ENCODE measurements around the gene CAMTA1.

The CAMTA1 gene

GRCh38 chr1:7726623-7727022, 941.4 kb downstream of the CAMTA1 start:
- no peaks in the 10 kb centered on the region for H3K9me3 ChIP-seq (ENCODE audit: control insufficient read depth in 1 of 2, low read length in 2 of 2)
- no peaks in the 10 kb centered on the region for H3K4me1 ChIP-seq (ENCODE audit: control insufficient read depth in 1 of 2, insufficient read depth in 2 of 2, low read length in 2 of 2)
- no peaks in the 10 kb centered on the region for H3K36me3 ChIP-seq (ENCODE audit: control insufficient read depth in 1 of 2, insufficient read depth in 2 of 2, low read length in 2 of 2)
- no peak overlapping the region for H3K27ac ChIP-seq (ENCODE audit: low read length)
- H3K27me3 ChIP-seq (ENCODE audit: low read depth, low read length) = no peaks in the 10 kb centered on the region
- H3K4me3 ChIP-seq (ENCODE audit: low read depth in 1 of 2, low read length in 2 of 2) = no peak overlapping the region

- Histone ChIP-seq H3K9me3 (ENCODE audit: control insufficient read depth in 1 of 2, low read length in 2 of 2) (no peaks in the 10 kb centered on the region), H3K4me3 (ENCODE audit: low read depth in 1 of 2, low read length in 2 of 2) (no peak overlapping the region), H3K27me3 (ENCODE audit: low read depth, low read length) (no peaks in the 10 kb centered on the region), H3K4me1 (ENCODE audit: control insufficient read depth in 1 of 2, insufficient read depth in 2 of 2, low read length in 2 of 2) (no peaks in the 10 kb centered on the region), H3K36me3 (ENCODE audit: control insufficient read depth in 1 of 2, insufficient read depth in 2 of 2, low read length in 2 of 2) (no peaks in the 10 kb centered on the region), H3K27ac (ENCODE audit: low read length) (no peak overlapping the region)
Observed at GRCh38 chr1:7727809-7728471, 942.7 kb downstream of the CAMTA1 start.

GRCh38 chr1:7729761-7730160, 944.5 kb downstream of the CAMTA1 start:
- Histone ChIP-seq H3K27ac (ENCODE audit: low read length) (no peak overlapping the region), H3K4me3 (ENCODE audit: low read depth in 1 of 2, low read length in 2 of 2) (no peak overlapping the region), H3K9me3 (ENCODE audit: control insufficient read depth in 1 of 2, low read length in 2 of 2) (no peaks in the 10 kb centered on the region), H3K36me3 (ENCODE audit: control insufficient read depth in 1 of 2, insufficient read depth in 2 of 2, low read length in 2 of 2) (no peaks in the 10 kb centered on the region), H3K4me1 (ENCODE audit: control insufficient read depth in 1 of 2, insufficient read depth in 2 of 2, low read length in 2 of 2) (no peaks in the 10 kb centered on the region), H3K27me3 (ENCODE audit: low read depth, low read length) (no peaks in the 10 kb centered on the region)

GRCh38 chr1:7732331-7732730, 947.1 kb downstream of the CAMTA1 start:
- H3K27me3 ChIP-seq (ENCODE audit: low read depth, low read length) = no peaks in the 10 kb centered on the region
- H3K9me3 ChIP-seq (ENCODE audit: control insufficient read depth in 1 of 2, low read length in 2 of 2) = no peaks in the 10 kb centered on the region
- no peak overlapping the region for H3K4me3 ChIP-seq (ENCODE audit: low read depth in 1 of 2, low read length in 2 of 2)
- no peak overlapping the region for H3K27ac ChIP-seq (ENCODE audit: low read length)
- H3K4me1 ChIP-seq (ENCODE audit: control insufficient read depth in 1 of 2, insufficient read depth in 2 of 2, low read length in 2 of 2) = no peaks in the 10 kb centered on the region
- peaks cover 0 to 7% of the 10 kb centered on the region in 2 donors for H3K36me3 ChIP-seq (ENCODE audit: control insufficient read depth in 1 of 2, insufficient read depth in 2 of 2, low read length in 2 of 2)

- Histone ChIP-seq H3K4me1 (ENCODE audit: control insufficient read depth in 1 of 2, insufficient read depth in 2 of 2, low read length in 2 of 2) (no peaks in the 10 kb centered on the region), H3K36me3 (ENCODE audit: control insufficient read depth in 1 of 2, insufficient read depth in 2 of 2, low read length in 2 of 2) (peaks cover 5 to 16% of the 10 kb centered on the region in 2 donors), H3K27ac (ENCODE audit: low read length) (no peak overlapping the region), H3K27me3 (ENCODE audit: low read depth, low read length) (no peaks in the 10 kb centered on the region), H3K4me3 (ENCODE audit: low read depth in 1 of 2, low read length in 2 of 2) (no peak overlapping the region), H3K9me3 (ENCODE audit: control insufficient read depth in 1 of 2, low read length in 2 of 2) (no peaks in the 10 kb centered on the region)
Observed at GRCh38 chr1:7733276-7733675, 948.0 kb downstream of the CAMTA1 start.

- no peaks in the 10 kb centered on the region for H3K4me1 ChIP-seq (ENCODE audit: control insufficient read depth in 1 of 2, insufficient read depth in 2 of 2, low read length in 2 of 2)
- H3K36me3 ChIP-seq (ENCODE audit: control insufficient read depth in 1 of 2, insufficient read depth in 2 of 2, low read length in 2 of 2) = peaks cover 9 to 25% of the 10 kb centered on the region in 2 donors
- H3K4me3 ChIP-seq (ENCODE audit: low read depth in 1 of 2, low read length in 2 of 2) = no peak overlapping the region
- H3K27ac ChIP-seq (ENCODE audit: low read length) = no peak overlapping the region
- H3K9me3 ChIP-seq (ENCODE audit: control insufficient read depth in 1 of 2, low read length in 2 of 2) = no peaks in the 10 kb centered on the region
- no peaks in the 10 kb centered on the region for H3K27me3 ChIP-seq (ENCODE audit: low read depth, low read length)
Observed at GRCh38 chr1:7738044-7738443, 952.8 kb downstream of the CAMTA1 start.

GRCh38 chr1:7743346-7743745, 958.1 kb downstream of the CAMTA1 start:
- Histone ChIP-seq H3K36me3 (ENCODE audit: control insufficient read depth in 1 of 2, insufficient read depth in 2 of 2, low read length in 2 of 2) (peaks cover 2 to 8% of the 10 kb centered on the region in 2 donors), H3K27me3 (ENCODE audit: low read depth, low read length) (no peaks in the 10 kb centered on the region), H3K27ac (ENCODE audit: low read length) (no peak overlapping the region)

GRCh38 chr1:7744882-7745281, 959.6 kb downstream of the CAMTA1 start:
- Histone ChIP-seq H3K27me3 (ENCODE audit: low read depth, low read length) (no peaks in the 10 kb centered on the region), H3K4me1 (ENCODE audit: control insufficient read depth in 1 of 2, insufficient read depth in 2 of 2, low read length in 2 of 2) (no peaks in the 10 kb centered on the region), H3K27ac (ENCODE audit: low read length) (no peak overlapping the region), H3K36me3 (ENCODE audit: control insufficient read depth in 1 of 2, insufficient read depth in 2 of 2, low read length in 2 of 2) (no peaks in the 10 kb centered on the region), H3K9me3 (ENCODE audit: control insufficient read depth in 1 of 2, low read length in 2 of 2) (no peaks in the 10 kb centered on the region), H3K4me3 (ENCODE audit: low read depth in 1 of 2, low read length in 2 of 2) (no peak overlapping the region)

More at GRCh38 chr1:7743346-7743745, 958.1 kb downstream of the CAMTA1 start:
- H3K4me1 ChIP-seq (ENCODE audit: control insufficient read depth in 1 of 2, insufficient read depth in 2 of 2, low read length in 2 of 2) = no peaks in the 10 kb centered on the region
- no peak overlapping the region for H3K4me3 ChIP-seq (ENCODE audit: low read depth in 1 of 2, low read length in 2 of 2)
- H3K9me3 ChIP-seq (ENCODE audit: control insufficient read depth in 1 of 2, low read length in 2 of 2) = no peaks in the 10 kb centered on the region

- H3K4me1 ChIP-seq (ENCODE audit: control insufficient read depth in 1 of 2, insufficient read depth in 2 of 2, low read length in 2 of 2) = no peaks in the 10 kb centered on the region
- H3K36me3 ChIP-seq (ENCODE audit: control insufficient read depth in 1 of 2, insufficient read depth in 2 of 2, low read length in 2 of 2) = no peaks in the 10 kb centered on the region
- no peaks in the 10 kb centered on the region for H3K9me3 ChIP-seq (ENCODE audit: control insufficient read depth in 1 of 2, low read length in 2 of 2)
- H3K27ac ChIP-seq (ENCODE audit: low read length) = no peak overlapping the region
- no peak overlapping the region for H3K4me3 ChIP-seq (ENCODE audit: low read depth in 1 of 2, low read length in 2 of 2)
- no peaks in the 10 kb centered on the region for H3K27me3 ChIP-seq (ENCODE audit: low read depth, low read length)
Observed at GRCh38 chr1:7745783-7746182, 960.5 kb downstream of the CAMTA1 start.

- no peaks in the 10 kb centered on the region for H3K36me3 ChIP-seq (ENCODE audit: control insufficient read depth in 1 of 2, insufficient read depth in 2 of 2, low read length in 2 of 2)
- no peak overlapping the region for H3K27ac ChIP-seq (ENCODE audit: low read length)
Observed at GRCh38 chr1:7747605-7748004, 962.4 kb downstream of the CAMTA1 start.

GRCh38 chr1:7749126-7749525, 963.9 kb downstream of the CAMTA1 start:
- no peaks in the 10 kb centered on the region for H3K36me3 ChIP-seq (ENCODE audit: control insufficient read depth in 1 of 2, insufficient read depth in 2 of 2, low read length in 2 of 2)
- H3K27me3 ChIP-seq (ENCODE audit: low read depth, low read length) = no peaks in the 10 kb centered on the region
- no peak overlapping the region for H3K27ac ChIP-seq (ENCODE audit: low read length)
- no peaks in the 10 kb centered on the region for H3K9me3 ChIP-seq (ENCODE audit: control insufficient read depth in 1 of 2, low read length in 2 of 2)
- H3K4me1 ChIP-seq (ENCODE audit: control insufficient read depth in 1 of 2, insufficient read depth in 2 of 2, low read length in 2 of 2) = peaks cover 0 to 10% of the 10 kb centered on the region in 2 donors
- no peak overlapping the region for H3K4me3 ChIP-seq (ENCODE audit: low read depth in 1 of 2, low read length in 2 of 2)

More at GRCh38 chr1:7747605-7748004, 962.4 kb downstream of the CAMTA1 start:
- no peaks in the 10 kb centered on the region for H3K27me3 ChIP-seq (ENCODE audit: low read depth, low read length)
- no peaks in the 10 kb centered on the region for H3K9me3 ChIP-seq (ENCODE audit: control insufficient read depth in 1 of 2, low read length in 2 of 2)
- H3K4me1 ChIP-seq (ENCODE audit: control insufficient read depth in 1 of 2, insufficient read depth in 2 of 2, low read length in 2 of 2) = peaks cover 0 to 3% of the 10 kb centered on the region in 2 donors
- no peak overlapping the region for H3K4me3 ChIP-seq (ENCODE audit: low read depth in 1 of 2, low read length in 2 of 2)

GRCh38 chr1:7751174-7751573, 965.9 kb downstream of the CAMTA1 start:
- Histone ChIP-seq H3K36me3 (ENCODE audit: control insufficient read depth in 1 of 2, insufficient read depth in 2 of 2, low read length in 2 of 2) (no peaks in the 10 kb centered on the region), H3K4me1 (ENCODE audit: control insufficient read depth in 1 of 2, insufficient read depth in 2 of 2, low read length in 2 of 2) (peaks cover 0 to 10% of the 10 kb centered on the region in 2 donors), H3K9me3 (ENCODE audit: control insufficient read depth in 1 of 2, low read length in 2 of 2) (no peaks in the 10 kb centered on the region), H3K27me3 (ENCODE audit: low read depth, low read length) (no peaks in the 10 kb centered on the region), H3K4me3 (ENCODE audit: low read depth in 1 of 2, low read length in 2 of 2) (no peak overlapping the region), H3K27ac (ENCODE audit: low read length) (no peak overlapping the region)

Measured in muscle layer of duodenum (tissue), 2 donors.